ENCODE data around the gene PTPRM. TPM values are rescaled to one million over a fixed set of nuclear protein-coding genes. Genes with fewer than 3 reads are reported as not detected.

The PTPRM gene
- total and polyA plus RNA-seq, 2 of the 8 experiments (the other 6 are each of a cell fraction or from before 2014, with no cell fraction given): 4.1 to 7.0 TPM

DNA sequence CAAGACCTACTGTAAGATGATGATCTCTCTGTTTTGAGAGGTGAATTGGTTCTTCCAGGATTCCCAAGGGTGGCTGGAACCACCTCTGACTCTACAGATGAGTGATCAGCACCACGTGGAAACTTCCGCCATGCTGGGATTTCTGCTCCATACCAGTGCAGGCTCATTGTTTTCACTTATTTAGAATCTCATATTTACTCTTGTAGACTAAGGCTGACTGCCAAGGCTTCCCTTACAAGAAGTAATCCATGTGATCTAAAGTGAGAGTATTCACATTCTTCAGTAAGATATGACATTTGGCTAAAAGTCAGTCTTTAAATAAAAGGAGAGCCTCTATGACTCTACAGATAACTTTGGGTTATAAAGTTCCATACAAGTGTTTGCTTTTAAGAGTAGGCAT is 719.2 kb downstream of the PTPRM start:
- H4K5ac ChIP-seq (ENCODE audit: insufficient read length, low read depth, low read length): no peak overlapping the region
- H4K8ac ChIP-seq (ENCODE audit: extremely low read depth, insufficient read depth, low read length): no peak overlapping the region
- H2BK15ac ChIP-seq (ENCODE audit: low read length): no peak overlapping the region
- H3K27ac ChIP-seq (ENCODE audit: low read depth, low read length): no peak overlapping the region
- FAIRE-seq (no peak), DNase-seq (ENCODE audit: low read depth in 1 of 2, low spot score in 2 of 2) (no peak)
- no peak overlapping the region for H3K4me3 ChIP-seq (ENCODE audit: extremely low read depth in 1 of 4, insufficient read depth in 2 of 4, low read depth in 3 of 4, low read length in 4 of 4)
- no peaks in the 10 kb centered on the region for H3K4me1 ChIP-seq (replicated peaks in 1 of 4; ENCODE audit: control insufficient read depth in 3 of 4, insufficient read depth in 4 of 4, low read length in 3 of 4)
- no peak overlapping the region for H2BK120ac ChIP-seq (replicated peaks; ENCODE audit: low read depth, low read length)
- no peaks in the 10 kb centered on the region for H3K27me3 ChIP-seq (replicated peaks in 1 of 4; ENCODE audit: control insufficient read depth in 3 of 4, extremely low read depth in 1 of 4, insufficient read depth in 3 of 4, low read length in 3 of 4)
- 95% methylated on average over 2 of the region's 2 CpGs; no CpG with 5 or more reads in 1 of the 2 experiments for WGBS, 2 experiments (ENCODE audit: extremely low coverage in 1 of 2, insufficient coverage in 1 of 2, insufficient read length in 1 of 2, insufficient replicate concordance in 2 of 2, low coverage in 1 of 2, low lambda C conversion rate in 2 of 2, missing lambda C conversion rate in 1 of 2)
- no peak overlapping the region for H3K9ac ChIP-seq (replicated peaks in 1 of 4; ENCODE audit: extremely low read depth in 1 of 4, low read depth in 3 of 4, low read length in 3 of 4)
- H3K79me2 ChIP-seq (ENCODE audit: control insufficient read depth in 1 of 2, insufficient read depth in 2 of 2, low read length in 2 of 2): no peaks in the 10 kb centered on the region
- H2BK5ac ChIP-seq (ENCODE audit: low read depth, low read length): no peak overlapping the region
- no peak overlapping the region for H2BK12ac ChIP-seq (ENCODE audit: low read depth, low read length)
- H3K56ac ChIP-seq (replicated peaks; ENCODE audit: insufficient read length, low read depth, low read length): no peak overlapping the region
- H3K14ac ChIP-seq (ENCODE audit: insufficient read length): no peak overlapping the region
- H3K4me2 ChIP-seq (ENCODE audit: insufficient read depth in 1 of 2, low read depth in 2 of 2, low read length in 2 of 2): no peak overlapping the region
- H2AK5ac ChIP-seq (ENCODE audit: low read depth, low read length): no peak overlapping the region
- CTCF ChIA-PET (ENCODE audit: partially characterized antibody): no interaction called here
- H3K36me3 ChIP-seq (ENCODE audit: control insufficient read depth in 2 of 4, insufficient read depth in 4 of 4, low read length in 3 of 4): no peaks in the 10 kb centered on the region
- H3K23ac ChIP-seq (ENCODE audit: insufficient read length): no peak overlapping the region
- H4K20me1 ChIP-seq (replicated peaks in 1 of 2; ENCODE audit: control insufficient read depth in 1 of 2, insufficient read depth in 2 of 2, low read length in 2 of 2): no peaks in the 10 kb centered on the region
- no peaks in the 10 kb centered on the region for H3K23me2 ChIP-seq (ENCODE audit: low read depth, low read length)
- no peaks in the 10 kb centered on the region for H3K9me3 ChIP-seq (ENCODE audit: insufficient read depth in 2 of 2, low read depth in 1 of 2, low read length in 1 of 2)
- no peak for TF ChIP-seq RBBP5 (IDR thresholded peaks at IDR 0.05; ENCODE audit: borderline replicate concordance, low read depth, low read length)
- TF ChIP-seq, protein P1, sequence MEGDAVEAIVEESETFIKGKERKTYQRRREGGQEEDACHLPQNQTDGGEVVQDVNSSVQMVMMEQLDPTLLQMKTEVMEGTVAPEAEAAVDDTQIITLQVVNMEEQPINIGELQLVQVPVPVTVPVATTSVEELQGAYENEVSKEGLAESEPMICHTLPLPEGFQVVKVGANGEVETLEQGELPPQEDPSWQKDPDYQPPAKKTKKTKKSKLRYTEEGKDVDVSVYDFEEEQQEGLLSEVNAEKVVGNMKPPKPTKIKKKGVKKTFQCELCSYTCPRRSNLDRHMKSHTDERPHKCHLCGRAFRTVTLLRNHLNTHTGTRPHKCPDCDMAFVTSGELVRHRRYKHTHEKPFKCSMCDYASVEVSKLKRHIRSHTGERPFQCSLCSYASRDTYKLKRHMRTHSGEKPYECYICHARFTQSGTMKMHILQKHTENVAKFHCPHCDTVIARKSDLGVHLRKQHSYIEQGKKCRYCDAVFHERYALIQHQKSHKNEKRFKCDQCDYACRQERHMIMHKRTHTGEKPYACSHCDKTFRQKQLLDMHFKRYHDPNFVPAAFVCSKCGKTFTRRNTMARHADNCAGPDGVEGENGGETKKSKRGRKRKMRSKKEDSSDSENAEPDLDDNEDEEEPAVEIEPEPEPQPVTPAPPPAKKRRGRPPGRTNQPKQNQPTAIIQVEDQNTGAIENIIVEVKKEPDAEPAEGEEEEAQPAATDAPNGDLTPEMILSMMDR (IDR thresholded peaks at IDR 0.05; ENCODE audit: control extremely low read depth in 1 of 3, insufficient read depth in 1 of 3, low read depth in 1 of 3, low read length in 3 of 3): no peak
- H2AFZ ChIP-seq (ENCODE audit: low read length): no peak overlapping the region
- POLR2A ChIA-PET (ENCODE audit: partially characterized antibody): no interaction called here
- no peak overlapping the region for H2BK20ac ChIP-seq (ENCODE audit: low read length)
- no peak overlapping the region for H4K91ac ChIP-seq (replicated peaks; ENCODE audit: insufficient read length, low read length)
- no peak overlapping the region for H3K4ac ChIP-seq (replicated peaks; ENCODE audit: insufficient read length, low read depth, low read length)
- H3K18ac ChIP-seq (ENCODE audit: extremely low read depth, low read length): no peak overlapping the region
- no peaks in the 10 kb centered on the region for H3K79me1 ChIP-seq (ENCODE audit: low read depth, low read length)
